GM18520 (cell line): ENCODE results near the gene SMS.
"Not testable (repeated sequence)": the region's sequence is repeated elsewhere in the genome, so short reads cannot be mapped to it uniquely, and the experiment has no call there.

Experiments used
- ATAC-seq: cut with Tn5 transposase; IDR thresholded peaks from one replicate; pipeline ENCODE4 v1.9.1; 2021; ENCODE audit not compliant: unreplicated experiment

SMS gene

GRCh38 chrX:21950557-21950956 lies 10.0 kb downstream of the SMS start:
- ATAC-seq = not testable (repeated sequence)

DNA sequence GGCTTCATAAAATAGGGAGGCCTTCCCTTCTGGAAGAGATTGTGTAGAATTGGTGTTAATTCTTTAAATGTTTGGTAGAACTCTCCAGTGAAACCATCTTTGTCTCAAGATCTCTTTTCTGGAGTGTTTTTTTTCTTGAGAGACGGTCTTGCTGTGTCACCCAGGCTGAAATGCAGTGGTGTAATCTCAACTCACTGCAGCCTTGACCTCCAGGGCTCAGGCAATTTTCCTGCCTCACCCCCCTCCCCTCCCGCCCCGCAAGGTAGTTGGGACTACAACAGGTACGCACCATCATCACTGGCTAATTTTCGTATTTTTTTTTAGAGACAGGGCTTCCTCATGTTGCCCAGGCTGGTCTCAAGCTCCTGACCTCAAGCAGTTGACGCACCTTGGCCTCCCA lies 12.1 kb downstream of the SMS start:
- ATAC-seq = no peak

- ATAC-seq = not testable (repeated sequence)
These were observed 12.8 kb downstream of the SMS start for GRCh38 chrX:21953195-21953830.

- ATAC-seq = no peak
These were observed 15.1 kb downstream of the SMS start for GRCh38 chrX:21955403-21956189.

- ATAC-seq = no peak
These were observed 16.3 kb downstream of the SMS start for GRCh38 chrX:21956783-21957182.

DNA sequence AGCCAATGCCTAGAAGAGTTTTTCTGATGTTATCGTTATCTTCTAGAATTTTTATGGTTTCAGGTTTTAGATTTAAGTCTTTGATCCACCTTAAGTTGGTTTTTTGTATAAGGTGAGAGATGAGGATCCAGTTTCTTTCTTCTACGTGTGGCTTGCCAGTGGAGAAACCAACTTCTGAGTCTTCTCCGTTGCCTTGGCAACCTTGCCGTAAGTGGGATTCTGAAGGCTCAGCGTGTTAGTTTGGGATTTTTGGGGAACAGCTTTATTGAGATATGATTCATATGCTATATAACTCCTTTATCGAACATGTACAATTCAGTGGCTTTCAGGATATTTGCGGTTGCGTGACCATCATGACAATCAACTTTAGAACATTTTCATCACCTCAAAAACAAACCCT lies 17.7 kb downstream of the SMS start:
- no peak for ATAC-seq

DNA sequence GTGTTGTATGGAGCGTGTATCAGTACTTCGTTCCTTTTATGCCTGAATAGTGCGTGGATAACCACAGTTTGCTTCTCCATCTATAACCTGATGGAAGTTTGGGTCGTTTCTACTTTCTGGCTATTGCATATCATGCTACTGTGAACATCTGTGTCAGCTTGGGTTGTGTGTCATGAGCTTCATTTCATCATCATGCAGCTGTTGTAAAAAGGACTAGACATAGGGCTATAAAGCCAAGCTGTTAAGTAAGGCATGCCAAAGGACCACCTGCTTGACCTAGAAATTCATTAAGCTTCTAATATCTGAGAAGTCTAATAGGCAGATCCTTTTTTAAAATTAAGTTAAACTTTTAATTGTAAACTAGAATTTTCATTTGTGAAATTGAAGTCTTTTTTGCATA lies 18.4 kb downstream of the SMS start:
- ATAC-seq = no peak

DNA sequence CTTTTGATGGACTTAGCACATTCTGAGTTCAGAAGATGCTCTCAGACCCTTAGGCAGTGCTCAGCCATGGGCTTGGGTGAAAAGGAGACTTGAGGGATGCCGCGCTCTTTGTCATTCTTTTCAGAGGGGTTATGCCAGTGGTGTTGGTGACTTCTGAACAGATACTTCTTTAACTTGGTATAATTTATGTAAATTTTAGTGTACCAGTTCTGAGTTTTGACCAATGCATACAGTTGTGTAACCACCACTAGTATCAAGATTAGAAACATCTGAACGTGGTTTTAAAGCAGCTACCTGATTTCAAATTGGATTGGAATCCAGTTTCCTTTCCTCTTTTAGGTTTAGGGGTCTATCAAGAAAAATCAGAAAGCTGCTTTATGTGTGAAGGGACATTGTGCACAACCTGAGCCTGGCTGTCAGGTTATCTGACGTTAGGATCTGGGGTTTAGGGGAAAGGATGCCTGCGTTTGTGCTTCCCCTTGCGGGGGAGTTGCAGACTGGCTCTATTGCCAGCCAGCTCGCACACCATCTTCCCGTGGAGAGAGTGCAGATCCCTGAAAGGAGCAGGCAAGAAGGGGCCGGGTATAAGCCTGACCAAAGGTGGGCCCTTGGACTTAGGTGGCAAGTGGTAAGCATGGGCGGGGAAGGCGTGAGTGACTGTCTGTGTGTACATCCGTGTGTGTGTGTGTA lies 19.0 kb downstream of the SMS start:
- peak; percentile 46 for ATAC-seq

DNA sequence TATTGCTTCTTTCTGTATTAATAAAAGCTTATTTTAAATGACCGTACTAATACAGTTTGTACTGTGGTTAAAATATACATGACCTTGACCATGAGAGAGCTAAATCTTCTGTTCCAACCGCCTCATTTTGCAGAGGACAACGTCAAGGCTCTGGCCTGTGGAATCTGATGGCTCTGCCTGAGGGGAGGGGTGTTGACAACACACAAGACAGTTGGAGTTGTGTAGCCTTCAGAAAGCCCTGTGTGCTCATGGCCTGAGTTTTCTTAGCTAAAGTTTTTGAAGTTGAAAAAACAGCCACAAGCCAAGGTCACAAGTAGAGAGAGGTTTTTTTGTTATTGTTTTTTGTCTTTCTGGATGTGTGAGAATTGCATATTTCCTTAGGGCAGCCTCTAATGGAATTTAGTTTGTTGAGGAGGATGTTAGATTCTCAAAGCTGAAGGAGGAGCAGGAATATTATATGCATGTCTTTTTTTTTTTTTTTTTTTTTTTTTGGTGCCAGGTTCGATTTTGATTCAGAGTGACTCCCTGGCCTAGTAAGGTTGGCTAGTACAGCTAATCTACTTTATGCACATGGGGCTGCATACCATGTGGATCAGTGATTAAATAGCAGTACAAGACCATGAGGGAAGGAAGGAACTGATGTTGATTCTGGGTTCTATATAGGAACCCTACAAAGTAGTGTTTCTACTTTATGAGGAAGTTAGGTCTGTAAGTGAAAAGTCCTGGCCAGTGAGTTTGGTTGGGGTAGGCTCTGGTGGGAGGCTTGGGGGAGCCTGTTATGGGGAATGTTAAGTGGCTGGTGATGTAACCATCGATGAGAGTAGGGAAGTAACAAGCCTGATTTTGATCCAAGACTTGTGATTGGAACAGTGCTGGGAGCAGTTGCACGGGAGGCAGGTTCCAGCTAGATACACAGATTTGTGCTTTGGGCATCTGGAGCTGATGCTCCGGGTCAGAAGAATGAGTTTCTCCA lies 20.3 kb downstream of the SMS start:
- no peak for ATAC-seq

DNA sequence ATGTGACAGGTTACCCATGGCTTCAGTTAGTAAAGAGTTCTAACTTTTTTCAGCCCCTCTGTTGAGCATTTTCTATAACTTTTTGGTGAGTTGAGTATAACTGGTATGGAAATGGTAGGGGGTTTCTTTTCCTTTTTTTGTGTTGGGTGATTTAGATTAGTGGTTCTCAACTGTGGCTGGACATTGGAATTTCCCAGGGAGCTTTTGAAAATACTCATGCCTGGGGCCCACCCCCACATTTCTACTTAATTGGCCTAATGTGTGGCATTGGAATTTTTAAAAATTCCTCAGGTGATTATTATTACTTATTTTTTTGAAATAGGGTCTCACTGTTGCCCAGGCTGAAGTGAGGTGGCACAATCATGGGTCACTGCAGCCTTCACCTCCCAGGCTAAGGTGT lies 21.9 kb downstream of the SMS start:
- no peak for ATAC-seq

- no peak for ATAC-seq
These were observed 22.8 kb downstream of the SMS start for GRCh38 chrX:21963269-21963668.

GRCh38 chrX:21963731-21964405 lies 23.4 kb downstream of the SMS start:
- no peak for ATAC-seq

GRCh38 chrX:21966866-21967265 lies 26.4 kb downstream of the SMS start:
- no peak for ATAC-seq

DNA sequence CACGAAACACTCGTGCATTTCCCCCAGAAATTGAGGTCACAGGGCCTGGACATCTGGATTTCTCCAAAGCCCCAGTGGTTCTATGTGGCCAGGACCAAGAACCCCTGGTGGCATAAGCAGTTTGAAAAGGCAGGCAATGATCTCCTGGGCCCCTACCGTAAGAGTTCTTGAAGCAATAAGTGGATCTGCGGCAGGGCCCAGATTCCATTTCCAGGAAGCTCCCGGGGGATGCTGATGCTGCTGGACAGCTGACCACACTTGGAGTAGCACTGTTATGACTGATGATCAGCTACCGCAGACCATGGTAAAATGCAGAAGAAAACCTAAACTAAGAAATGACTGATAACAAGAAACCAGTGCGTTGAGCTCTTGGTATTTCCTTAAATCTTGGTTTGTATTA lies 27.8 kb downstream of the SMS start:
- ATAC-seq = no peak

GRCh38 chrX:21970326-21970725 lies 29.8 kb downstream of the SMS start:
- no peak for ATAC-seq

DNA sequence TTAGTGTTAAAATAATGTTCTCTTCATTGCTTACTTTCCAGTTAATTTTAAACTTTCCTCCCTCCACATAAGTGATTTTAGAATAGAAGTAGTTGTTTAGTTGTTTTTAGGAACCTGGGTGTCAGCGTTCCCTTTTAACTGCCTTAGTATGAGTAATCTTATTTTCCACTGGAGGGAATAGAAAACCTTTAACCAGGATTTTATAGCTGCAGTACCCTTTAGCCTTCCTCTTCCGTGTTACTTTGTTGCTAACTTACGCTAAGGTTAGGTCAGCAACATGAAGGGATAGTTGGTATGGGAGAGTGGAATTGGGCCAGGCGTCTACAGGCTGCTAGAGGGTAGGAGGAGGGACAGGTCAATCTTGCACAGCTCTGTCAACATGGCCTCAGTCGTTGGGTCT lies 31.5 kb downstream of the SMS start:
- ATAC-seq = no peak

- ATAC-seq = no peak
These were observed 32.2 kb downstream of the SMS start for GRCh38 chrX:21972721-21973120.

DNA sequence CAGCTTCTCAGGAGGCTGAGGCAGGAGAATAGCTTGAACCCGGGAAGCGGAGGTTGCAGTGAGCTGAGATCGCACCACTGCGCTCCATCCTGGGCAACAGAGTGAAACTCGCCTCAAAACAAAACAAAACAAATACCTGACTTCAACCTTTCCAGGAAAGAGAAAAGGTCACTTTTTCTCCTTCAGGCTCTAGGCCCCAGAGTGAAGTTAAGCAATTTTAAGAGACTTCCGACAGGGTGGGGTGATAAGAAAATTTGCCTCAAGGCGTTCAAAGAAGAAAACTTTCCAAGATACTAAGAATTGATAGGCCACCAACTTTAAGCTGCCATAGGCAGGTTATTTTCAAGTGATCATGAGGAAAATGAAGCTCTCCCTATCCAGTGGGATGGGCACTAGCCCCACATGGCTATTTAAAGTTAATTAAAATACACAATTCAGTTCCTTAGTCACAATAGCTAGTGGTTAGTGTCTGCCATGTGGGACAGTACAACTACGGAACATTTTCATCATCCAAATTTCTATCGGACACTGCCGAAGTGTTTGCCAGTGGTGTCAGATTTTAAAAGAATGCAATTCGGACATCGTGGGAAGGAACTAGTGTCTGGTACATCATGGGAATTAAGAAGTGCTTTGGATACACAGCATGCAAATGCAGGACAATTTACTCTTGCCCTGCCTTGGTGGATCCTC lies 33.0 kb downstream of the SMS start:
- no peak for ATAC-seq

DNA sequence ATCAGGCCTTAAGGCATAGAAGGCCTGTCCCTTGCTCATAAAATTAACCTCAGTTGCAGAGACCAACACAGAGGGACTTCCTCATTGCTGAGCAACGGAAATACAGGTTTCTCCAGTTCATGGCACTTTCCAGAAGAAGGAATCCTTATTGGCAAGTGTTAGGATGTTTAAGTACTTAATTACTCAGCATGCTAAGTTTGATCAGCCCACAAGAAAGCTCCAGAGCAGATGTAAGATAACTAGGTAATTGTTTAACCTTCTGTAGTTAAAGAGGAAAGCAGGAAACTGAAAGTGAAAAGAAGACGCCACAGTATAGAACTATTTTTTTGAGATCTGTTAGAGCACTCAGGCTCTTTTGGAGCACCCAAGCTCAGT lies 33.5 kb downstream of the SMS start:
- no peak for ATAC-seq

- ATAC-seq = no peak
These were observed 34.7 kb downstream of the SMS start for GRCh38 chrX:21975242-21975641.
